Hepatic stellate cell (primary cell): ENCODE measurements around the gene PCDHGA11.
"Not testable (repeated sequence)": the region's sequence is repeated elsewhere in the genome, so short reads cannot be mapped to it uniquely, and the experiment has no call there.

ENCODE experiments used
- DNase-seq: peaks from one replicate; pipeline ENCODE4 v3.0.0; 2011; ENCODE audit warnings: low spot score

PCDHGA11 gene

GRCh38 chr5:141431286-141431685 lies 10.4 kb downstream of the PCDHGA11 start:
- DNase-seq, result no peak

- not testable (repeated sequence) for DNase-seq
Observed at GRCh38 chr5:141432308-141432707, 11.5 kb downstream of the PCDHGA11 start.

GRCh38 chr5:141432726-141433125 lies 11.9 kb downstream of the PCDHGA11 start:
- DNase-seq, result not testable (repeated sequence)

- no peak for DNase-seq
Observed at GRCh38 chr5:141434006-141434405, 13.2 kb downstream of the PCDHGA11 start.

- DNase-seq, result no peak
Observed at GRCh38 chr5:141437221-141437620, 16.4 kb downstream of the PCDHGA11 start.

GRCh38 chr5:141439411-141440141 lies 18.7 kb downstream of the PCDHGA11 start:
- no peak for DNase-seq

GRCh38 chr5:141440341-141440740 lies 19.5 kb downstream of the PCDHGA11 start:
- no peak for DNase-seq

- DNase-seq, result no peak
Observed at GRCh38 chr5:141441571-141442170, 20.8 kb downstream of the PCDHGA11 start.

GRCh38 chr5:141465351-141465750 lies 44.5 kb downstream of the PCDHGA11 start:
- DNase-seq, result no peak
